Kidney capillary endothelial cell (primary cell): ENCODE measurements around the gene MED15.

Source experiments
- DNase-seq: peaks from one replicate; pipeline ENCODE4 v3.0.0-alpha.2; 2018; ENCODE audit warnings: low spot score

MED15 gene

GRCh38 chr22:20571531-20572007 lies 64.2 kb downstream of the MED15 start:
- no peak for DNase-seq

- DNase-seq: no peak
Measured at GRCh38 chr22:20572132-20572802, 64.9 kb downstream of the MED15 start.

- no peak for DNase-seq
Measured at GRCh38 chr22:20573176-20573832, 65.9 kb downstream of the MED15 start.

- no peak for DNase-seq
Measured at GRCh38 chr22:20573833-20574615, 66.6 kb downstream of the MED15 start.

GRCh38 chr22:20574920-20575353 lies 67.5 kb downstream of the MED15 start:
- DNase-seq: no peak

GRCh38 chr22:20575724-20576444 lies 68.5 kb downstream of the MED15 start:
- DNase-seq: no peak

GRCh38 chr22:20576445-20576816 lies 69.0 kb downstream of the MED15 start:
- DNase-seq: no peak

GRCh38 chr22:20577045-20577444 lies 69.6 kb downstream of the MED15 start:
- no peak for DNase-seq

GRCh38 chr22:20577549-20577975 lies 70.2 kb downstream of the MED15 start:
- DNase-seq: no peak

- DNase-seq: no peak
Measured at GRCh38 chr22:20578192-20578591, 70.8 kb downstream of the MED15 start.

- DNase-seq: no peak
Measured at GRCh38 chr22:20578707-20579106, 71.3 kb downstream of the MED15 start.

- no peak for DNase-seq
Measured at GRCh38 chr22:20579273-20580120, 72.1 kb downstream of the MED15 start.

- DNase-seq: no peak
Measured at GRCh38 chr22:20580179-20580578, 72.8 kb downstream of the MED15 start.

- DNase-seq: no peak
Measured at GRCh38 chr22:20580611-20581502, 73.4 kb downstream of the MED15 start.

- DNase-seq: no peak
Measured at GRCh38 chr22:20581503-20582170, 74.2 kb downstream of the MED15 start.

- DNase-seq: no peak
Measured at GRCh38 chr22:20582171-20582511, 74.7 kb downstream of the MED15 start.

GRCh38 chr22:20582520-20583361 lies 75.3 kb downstream of the MED15 start:
- DNase-seq: no peak

- DNase-seq: no peak
Measured at GRCh38 chr22:20583471-20583922, 76.1 kb downstream of the MED15 start.
